NCI-H2171 (cell line): ENCODE results near the gene SLC9A9.

Source experiments
- DNase-seq: peaks from one replicate; lab custom pipeline; 2025; lab: John Stamatoyannopoulos, UW

SLC9A9 gene

DNA sequence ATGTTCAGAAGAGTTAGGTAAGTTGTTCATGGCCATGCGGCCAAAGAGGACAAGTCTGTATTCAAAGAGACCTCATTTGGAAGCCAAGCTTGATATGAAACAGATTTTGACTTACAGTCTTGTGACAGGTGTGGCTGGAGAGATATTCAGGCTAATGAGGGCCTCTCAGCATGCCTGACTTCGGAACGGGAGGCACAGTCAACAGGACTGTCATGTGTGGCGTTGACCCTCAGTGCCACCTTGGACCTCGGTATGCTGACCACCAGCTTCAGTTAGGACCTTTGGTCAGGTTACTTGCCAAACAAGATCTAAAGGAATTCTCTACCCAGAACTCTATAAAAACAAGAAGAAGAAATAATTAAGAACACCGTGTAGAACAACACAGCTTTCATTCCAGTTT is 604.6 kb downstream of the SLC9A9 start:
- no peak for DNase-seq

DNA sequence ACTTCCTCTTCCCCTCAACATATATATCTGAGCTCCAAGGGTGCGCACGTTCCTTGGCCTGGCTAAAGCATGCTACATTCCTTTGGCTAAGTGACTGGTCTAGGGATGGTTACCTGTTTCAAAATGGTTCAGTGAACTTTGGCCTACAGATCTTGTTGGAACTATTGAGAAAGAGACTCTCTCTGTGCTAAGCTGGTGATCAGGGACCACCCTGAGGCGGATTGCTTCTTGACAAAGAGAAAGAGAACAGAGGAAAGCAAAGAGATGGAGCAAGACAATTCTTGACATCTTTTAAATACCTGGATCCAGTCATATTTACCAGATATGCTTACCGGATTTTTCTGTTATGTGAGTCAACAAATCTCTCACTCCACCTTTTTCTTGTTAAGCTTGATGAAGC is 605.6 kb downstream of the SLC9A9 start:
- no peak for DNase-seq

DNA sequence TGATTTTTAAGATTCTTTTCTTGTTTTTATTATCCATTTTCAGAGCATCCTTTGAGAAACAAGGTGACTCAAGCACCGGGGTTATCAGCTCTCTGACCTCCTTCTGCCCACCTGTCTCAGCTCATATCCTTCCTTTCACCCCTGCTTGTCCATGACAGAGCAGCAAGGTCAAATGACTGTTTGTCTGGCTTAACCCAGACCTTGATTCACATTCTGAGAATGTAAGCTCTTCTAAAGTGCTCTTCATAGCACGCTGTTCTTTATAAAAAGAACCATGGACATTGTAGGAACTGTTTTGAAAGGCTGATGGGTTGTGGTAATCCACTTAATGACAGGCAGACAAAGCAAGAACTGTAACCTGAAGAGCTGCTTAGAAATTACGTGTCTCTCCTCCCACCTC is 606.2 kb downstream of the SLC9A9 start:
- no peak for DNase-seq

DNA sequence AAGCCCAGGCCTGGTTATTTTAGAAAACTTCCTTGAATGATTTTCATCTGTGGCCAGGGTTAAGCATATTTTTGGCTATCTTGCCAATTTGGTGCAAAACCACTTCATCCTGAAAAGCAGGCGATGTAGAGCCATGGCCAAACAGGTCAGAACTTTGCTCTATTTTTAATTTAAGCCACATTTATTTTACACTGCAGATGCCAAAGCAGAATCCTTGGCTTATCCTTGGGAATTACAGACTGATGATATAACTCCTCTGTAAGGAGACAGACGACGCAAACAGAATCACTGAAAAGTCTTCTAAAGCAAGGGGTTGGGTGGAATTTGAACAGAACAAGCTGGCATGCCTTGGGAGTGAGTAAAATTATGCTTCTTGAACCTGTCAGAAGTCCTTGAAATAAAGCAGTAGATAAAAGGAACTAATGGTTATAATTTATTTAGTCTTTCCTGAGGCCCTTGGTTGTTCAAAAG is 606.8 kb downstream of the SLC9A9 start:
- no peak for DNase-seq

DNA sequence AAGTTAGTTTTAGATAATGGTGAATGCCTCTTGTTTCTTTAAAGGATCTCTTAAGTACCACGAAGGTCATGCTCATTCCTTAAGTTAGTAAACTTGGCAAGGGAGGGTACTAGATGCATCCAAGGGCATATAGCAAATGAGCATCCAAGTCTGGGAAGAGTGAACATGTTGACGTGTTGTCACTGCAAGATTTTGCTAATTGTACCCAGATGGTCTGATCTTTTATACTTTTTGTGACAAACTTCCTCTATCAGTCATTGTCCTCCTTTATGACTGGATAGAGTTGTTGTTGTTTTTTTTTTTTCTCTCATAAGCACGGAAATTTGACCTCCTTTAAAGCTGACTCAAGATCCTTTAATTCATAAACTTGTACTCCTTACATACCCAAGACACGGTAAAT is 607.4 kb downstream of the SLC9A9 start:
- no peak for DNase-seq

DNA sequence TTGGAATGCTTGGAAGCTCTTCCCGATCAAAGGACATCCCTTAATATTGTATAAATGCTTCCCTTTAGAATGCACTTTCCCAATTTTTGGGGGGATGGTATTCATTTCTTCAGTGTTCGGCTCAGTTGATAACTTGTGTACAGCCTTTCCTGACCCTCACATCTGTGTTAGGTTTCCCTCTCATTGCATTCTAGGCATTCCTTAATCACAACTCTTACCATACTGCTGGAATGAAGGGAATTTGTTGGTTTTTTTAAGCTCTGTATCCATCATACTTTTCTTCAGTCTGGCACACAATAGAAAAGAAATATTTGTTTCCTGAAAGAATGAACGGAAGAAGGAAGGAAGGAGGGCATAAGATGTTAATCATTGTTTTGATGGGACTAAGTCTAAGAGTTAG is 609.2 kb downstream of the SLC9A9 start:
- no peak for DNase-seq

DNA sequence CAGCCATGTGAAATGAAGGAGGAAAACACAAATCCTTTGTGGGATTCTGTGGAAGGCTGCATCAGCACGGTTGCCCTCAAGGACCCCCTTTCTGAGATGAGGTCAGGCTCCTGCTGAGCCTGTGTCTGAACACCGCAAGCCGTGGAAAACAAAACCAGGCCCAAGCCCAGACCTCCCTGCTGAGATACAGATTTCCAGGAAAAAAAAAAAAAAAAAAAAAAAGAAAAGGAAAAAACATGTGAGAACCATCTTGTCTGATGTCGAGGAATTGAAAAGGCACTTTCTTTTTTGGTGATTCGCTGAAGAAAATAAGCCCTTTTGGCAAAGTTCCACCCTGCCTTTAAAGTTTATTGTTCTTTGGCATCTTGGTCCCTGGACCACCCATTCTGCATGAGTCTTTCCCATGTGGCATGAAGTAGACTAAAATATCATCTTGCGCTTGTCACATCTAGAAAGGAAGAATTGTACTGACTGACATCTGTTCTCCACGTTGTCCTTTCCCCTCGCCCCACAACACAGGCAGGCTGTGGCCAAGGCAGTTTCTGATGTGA is 611.1 kb downstream of the SLC9A9 start:
- no peak for DNase-seq

DNA sequence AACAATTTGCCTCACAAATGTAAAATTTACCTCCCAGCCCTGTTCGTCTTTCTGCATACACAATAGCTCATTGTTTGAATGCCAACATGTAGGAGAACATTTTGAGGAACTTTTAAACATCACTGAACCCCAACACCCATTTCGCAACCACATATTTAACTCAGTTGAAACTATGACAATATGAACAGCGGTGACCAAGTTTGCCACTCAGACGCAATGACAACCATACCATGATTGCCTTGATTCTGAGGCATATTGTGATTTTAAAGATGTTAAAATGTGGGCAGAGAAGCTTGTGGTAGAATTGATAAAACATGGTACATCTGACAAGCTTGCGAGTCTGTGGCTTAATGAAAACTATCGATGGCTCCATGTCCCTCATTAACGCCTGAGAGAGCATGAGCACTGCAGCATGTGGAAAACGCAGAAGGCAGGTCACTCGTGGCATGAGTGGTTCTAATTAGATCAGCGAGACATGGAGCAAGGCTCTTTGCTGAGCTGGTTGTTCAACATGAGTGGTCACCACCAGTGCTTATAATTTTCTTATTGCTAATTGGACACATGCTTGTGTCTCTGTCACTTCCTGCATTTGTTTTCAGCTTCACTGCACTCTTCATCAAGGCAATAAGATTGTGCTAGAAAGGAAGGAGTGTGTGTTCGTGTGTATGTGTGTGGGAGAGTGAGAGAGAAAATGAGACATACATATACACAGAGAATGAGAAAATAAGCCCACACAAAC is 611.9 kb downstream of the SLC9A9 start:
- no peak for DNase-seq

DNA sequence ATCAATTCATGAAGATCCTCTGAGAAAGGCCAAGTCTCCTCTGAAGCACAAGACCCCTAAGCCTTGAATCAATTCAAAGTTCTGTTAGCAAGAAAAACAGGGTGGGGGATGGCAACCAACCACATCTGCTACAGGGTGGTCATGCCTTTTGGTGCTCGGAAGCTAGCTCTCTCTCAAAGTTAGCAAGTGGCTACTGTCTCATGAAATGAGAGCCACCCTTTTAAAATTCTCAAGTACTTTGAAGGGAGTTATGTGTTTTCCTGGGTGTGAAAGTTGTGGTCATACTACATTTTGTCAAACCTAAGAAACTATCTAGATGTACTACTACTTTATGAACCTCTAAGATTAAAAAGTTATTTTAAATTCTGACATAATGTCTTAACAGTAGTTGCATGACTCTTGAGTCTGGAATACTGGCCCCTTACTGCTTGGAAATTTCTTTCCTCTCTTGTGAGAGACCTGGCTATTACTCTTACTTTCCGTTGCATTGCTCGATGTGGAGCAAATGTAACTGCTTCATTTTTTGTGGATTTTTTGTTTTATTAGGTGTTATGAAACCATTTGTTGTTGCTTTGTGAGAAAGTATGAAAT is 612.6 kb downstream of the SLC9A9 start:
- DNase-seq: no peak

DNA sequence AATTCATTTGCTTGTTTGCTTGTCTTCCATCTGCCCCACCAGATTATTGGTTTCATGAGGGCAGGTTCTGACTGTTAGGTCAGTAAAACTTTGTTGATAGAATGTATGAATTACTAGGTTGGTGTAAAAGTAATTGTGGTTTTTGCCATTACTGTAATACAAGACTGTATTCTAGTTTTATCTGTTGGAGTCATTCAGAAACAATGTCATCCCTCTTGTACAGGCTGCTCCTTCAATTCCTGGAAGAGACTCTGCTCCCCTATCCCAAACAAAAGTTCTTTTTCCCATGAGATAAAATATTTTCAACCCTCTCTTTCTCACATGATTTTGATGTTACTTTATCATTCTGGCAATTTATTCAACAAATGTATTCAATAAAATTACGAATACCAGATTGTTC is 613.7 kb downstream of the SLC9A9 start:
- no peak for DNase-seq

DNA sequence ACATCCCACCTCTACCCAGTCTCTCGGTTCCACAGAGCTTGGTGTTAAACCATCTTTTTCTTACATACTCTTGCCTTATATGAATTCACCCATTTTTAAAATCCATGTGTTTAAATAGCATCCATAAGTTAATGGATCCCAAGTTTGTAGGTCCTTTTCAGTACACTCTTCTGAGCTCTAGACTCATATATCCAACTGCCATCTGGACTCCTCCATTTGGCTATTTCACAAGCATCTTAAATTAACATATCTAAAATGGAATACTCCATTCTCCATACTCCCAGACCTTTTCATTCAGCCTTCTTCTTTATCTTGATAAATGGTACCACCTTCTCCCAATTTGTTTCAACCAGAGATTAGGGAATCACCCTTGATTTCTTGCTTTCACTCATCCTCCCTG is 615.3 kb downstream of the SLC9A9 start:
- DNase-seq: no peak

DNA sequence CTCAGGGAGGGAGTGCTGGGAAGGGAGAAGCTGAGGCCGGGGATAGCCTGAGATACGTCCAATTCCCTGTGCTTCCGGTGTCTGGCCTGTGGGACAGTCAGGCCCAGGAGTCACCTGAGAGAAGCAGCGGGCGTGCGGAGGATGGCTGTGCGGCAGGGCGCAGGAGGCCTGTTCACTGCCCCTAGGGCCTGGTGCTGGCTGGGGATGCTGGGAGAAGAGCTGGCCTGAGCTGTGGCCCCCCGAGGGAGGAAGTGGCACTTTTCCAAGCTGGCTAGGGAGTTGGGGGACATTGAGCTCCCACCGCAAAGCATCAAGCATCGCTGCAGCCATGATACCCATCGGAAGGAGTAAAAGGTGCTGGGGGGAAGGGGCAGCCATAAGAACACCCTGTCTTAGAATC is 619.9 kb downstream of the SLC9A9 start:
- no peak for DNase-seq

DNA sequence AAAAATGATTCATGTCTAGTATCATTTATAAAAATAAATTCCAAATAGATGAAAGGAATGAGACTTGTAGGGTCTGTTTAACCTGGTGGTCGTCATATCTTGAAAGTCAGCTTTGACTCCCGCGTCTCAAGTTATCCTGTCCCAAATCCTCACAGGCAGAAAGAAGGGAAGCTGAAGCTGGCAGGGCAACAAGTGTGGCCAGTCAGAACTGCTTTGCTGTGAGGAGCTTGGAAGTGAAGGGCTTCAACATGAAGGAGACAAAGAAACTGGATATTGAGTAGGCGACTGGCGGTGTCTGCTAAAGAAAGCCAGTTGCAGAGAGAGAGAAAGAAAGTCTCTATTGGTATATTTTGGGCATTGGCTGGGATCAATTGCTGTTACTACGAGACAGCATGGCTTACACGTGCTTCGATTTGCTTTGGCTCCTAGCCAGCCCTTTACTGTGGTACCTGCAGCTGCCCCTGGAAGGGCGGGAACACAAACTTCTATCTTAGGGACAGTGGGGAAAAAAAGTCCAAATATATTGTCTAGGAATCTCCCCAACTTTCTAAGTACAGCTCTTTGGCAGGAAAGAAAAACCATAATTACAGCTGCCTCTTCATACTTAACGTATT is 621.5 kb downstream of the SLC9A9 start:
- no peak for DNase-seq

DNA sequence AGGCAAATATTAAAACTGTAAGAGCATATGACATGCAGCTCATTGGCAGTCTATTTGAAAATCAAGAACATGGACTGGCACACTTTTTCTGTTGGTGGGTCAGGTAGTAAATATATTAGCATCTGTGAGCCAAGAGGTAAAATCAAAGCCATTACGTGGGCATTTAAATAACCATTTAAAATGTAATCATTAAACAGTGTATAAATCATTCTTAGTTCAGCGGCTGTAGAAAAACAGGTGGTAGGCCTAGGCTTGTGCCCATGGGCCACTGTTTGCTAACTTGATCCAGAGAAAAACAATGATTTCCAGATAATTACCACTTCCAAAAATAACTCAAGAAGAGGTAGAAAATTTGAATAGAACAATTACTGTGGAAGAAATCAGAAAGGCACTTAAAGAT is 623.6 kb downstream of the SLC9A9 start:
- no peak for DNase-seq

DNA sequence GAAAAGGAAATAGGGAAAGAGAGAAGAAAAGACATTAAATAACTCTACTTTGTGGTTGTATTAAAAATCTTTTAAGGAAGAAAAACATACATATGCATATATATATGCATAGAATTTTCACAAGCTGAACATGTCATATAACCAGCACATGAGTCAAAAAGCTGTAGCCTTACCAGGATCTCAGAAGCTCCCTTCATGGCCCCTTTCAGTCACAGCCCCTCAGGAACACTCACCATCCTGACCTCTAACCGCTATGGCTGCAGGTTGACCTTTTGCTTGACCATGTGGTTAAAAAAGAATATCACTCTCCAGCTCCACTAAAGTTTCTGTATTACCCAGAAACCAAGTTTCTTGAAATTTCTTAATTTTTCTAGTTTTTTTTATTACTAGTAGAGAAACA is 625.3 kb downstream of the SLC9A9 start:
- no peak for DNase-seq

DNA sequence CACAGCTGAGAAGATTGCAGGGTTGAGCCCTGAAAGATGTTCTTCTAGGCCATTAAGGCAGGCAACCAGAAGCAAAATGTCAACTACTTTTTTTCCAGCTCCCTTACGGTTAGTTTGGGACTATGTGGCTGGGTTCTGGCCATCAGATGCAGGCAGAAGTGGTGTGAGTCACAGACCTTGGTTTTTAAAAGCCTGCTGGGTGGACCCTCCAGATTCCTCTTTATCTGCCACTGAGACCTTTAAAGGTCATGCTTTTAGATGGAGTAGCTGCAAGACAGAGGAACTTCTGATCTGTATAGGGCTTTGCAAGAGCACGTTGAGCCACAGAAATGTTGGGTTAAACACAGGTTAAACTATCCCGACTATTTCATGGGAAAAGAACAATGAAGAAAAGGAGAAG is 625.8 kb downstream of the SLC9A9 start:
- DNase-seq: no peak

DNA sequence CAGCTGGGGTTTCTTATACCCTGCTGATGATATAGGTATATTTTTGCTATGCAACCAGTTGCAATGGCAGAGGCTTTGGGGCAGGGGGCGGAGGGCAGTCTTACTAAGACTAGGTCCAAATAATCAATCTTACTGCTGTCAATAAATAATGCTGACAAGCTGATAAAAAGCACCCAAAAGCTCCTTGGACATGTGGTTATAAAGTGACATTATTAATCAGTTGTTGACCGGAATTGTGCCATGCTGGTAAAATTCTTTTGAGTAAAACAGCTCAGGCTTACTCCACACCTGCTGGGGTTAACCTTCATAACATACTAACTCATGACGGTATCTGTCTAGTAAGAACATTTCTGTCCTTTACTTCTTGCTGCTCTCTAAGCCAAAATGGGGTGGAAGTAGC is 626.8 kb downstream of the SLC9A9 start:
- no peak for DNase-seq

DNA sequence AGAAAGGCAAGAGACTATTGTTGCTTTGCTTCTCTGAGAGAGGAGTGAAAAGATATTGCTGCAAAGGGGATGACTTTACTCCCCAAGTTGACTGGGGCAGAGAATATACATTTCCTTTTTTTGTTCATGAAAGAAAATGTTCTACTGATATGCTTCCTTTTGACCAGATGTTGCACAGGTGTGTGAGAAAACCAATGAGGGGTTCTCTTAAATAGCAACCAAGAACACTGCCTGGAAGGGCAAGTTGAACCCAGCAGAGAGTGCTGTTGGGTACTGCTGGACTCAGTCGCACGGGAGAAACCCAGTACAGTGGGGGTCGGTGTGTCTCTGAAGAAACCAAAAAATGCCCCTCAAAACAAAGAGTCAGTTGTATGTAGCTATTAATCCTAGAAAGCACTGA is 627.5 kb downstream of the SLC9A9 start:
- no peak for DNase-seq

DNA sequence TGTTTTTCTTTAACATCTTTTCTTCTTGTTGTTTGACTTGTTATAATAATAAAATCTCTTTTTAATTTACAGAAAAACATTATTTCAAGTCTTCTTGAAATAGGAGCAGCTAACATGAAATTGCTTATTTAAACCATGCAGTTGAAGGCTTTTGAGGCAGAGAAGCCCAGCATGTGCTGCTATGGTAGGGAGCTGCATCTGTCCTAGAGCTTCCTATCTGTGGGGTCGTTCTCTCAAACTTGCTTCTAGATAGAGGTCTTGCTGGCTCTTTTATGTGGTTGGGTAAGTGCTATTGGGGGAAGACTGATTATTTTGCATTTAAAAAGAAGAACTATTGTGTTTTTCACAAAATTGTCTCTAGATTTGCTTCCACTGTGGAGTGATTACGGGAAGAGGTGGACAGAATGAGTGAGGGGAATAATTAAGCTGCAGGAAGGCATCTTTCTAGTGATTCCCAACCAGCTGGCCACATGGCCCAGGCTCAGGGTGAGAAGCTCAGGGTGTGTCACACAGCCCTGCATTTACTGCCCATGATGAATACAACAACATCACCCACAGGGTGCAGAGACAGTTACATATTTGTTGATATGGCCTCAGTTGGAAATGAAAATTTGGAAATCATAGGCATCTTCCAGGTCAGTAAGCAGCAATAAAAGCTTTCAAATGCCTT is 630.0 kb downstream of the SLC9A9 start:
- DNase-seq: no peak

DNA sequence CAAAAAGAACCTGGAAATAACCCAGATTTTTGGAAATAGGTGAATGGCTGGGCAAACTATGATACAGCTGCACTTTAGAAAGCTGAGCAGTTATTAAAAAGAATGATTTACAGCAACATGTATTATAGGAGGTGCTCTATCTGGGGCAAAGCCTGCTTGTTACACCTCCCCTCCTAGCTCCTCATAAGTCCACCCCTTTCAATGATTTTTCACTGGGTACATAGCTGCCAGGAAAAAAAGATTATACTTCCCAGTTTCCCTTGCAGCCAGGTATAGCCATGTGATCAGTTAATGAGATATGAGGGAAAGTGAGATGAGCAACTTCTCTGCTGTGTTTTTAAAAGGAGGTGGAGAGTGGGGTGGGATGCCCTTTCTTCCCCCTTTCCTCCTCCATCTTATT is 631.0 kb downstream of the SLC9A9 start:
- DNase-seq: no peak

DNA sequence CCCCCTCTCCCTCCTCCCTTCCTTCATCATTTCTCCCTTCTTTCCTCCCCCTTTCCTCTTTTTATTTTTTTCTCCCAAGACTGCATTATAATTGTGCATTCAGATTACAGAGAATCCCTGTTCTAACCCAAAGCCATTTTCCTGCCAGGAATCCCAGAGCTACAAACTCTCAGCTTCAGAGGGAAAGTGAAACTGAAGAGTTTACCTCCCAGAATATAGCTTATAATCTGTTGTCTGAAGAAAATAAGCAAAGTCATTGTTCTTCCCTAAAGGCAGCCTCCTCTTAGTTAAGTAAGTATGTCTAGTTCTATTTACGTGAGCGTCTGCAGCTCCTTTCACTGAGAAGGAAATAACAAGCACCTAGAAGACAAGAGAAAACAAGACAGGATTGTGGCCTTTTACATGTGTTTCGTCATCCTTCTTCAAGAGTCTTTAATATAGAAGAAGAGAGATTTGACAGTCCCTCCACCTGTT is 631.5 kb downstream of the SLC9A9 start:
- DNase-seq: no peak
